Neuronal stem cell (in vitro differentiated cells): ENCODE results near the gene RAB11FIP4.

ENCODE experiments used
- DNase-seq: peaks from one replicate; pipeline ENCODE4 v3.0.0-alpha.2; 2013; ENCODE audit warnings: low spot score
- H2AFZ ChIP-seq: one replicate; pipeline ENCODE4 v1.6.1; 2013; ENCODE audit warnings: mild to moderate bottlenecking, low read length, inconsistent platforms
- H2AK5ac ChIP-seq: 2 replicates; pipeline ENCODE4 v1.6.1; 2013; ENCODE audit warnings: low read depth, mild to moderate bottlenecking, inconsistent platforms, low read length, moderate library complexity, mixed read lengths
- H2BK120ac ChIP-seq: 2 replicates; pipeline ENCODE4 v1.6.1; 2013; ENCODE audit warnings: low read depth, mild to moderate bottlenecking, inconsistent platforms, low read length, moderate library complexity, mixed read lengths
- H2BK12ac ChIP-seq: one replicate; pipeline ENCODE4 v1.6.1; 2013; ENCODE audit warnings: low read length, inconsistent platforms
- H2BK15ac ChIP-seq: 2 replicates; pipeline ENCODE4 v1.6.1; 2013; ENCODE audit warnings: mild to moderate bottlenecking, low read length, inconsistent platforms, mixed read lengths
- H2BK5ac ChIP-seq: one replicate; pipeline ENCODE4 v1.6.1; 2013; ENCODE audit warnings: inconsistent platforms, mild to moderate bottlenecking, low read length, moderate library complexity
- H3K14ac ChIP-seq: one replicate; pipeline ENCODE4 v1.6.1; 2013; ENCODE audit warnings: low read length, inconsistent platforms
- H3K18ac ChIP-seq: 2 replicates; pipeline ENCODE4 v1.6.1; 2013; ENCODE audit warnings: low read length, inconsistent platforms
- H3K23ac ChIP-seq: 2 replicates; pipeline ENCODE4 v1.6.1; 2013; ENCODE audit warnings: low read depth, mild to moderate bottlenecking, mixed read lengths, low read length, inconsistent platforms; ENCODE audit not compliant: poor library complexity
- H3K27ac ChIP-seq: replicated peaks from 3 replicates; pipeline ENCODE4 v1.5.1; 2013; ENCODE audit warnings: low read length, inconsistent platforms
- H3K27me3 ChIP-seq, 3 experiments: 2 replicates each; pipeline ENCODE4 v1.6.1; 2013; ENCODE audit warnings: low read length in 3 of 3, mild to moderate bottlenecking in 2 of 3, inconsistent platforms in 1 of 3, low read depth in 1 of 3, mixed read lengths in 1 of 3, moderate library complexity in 1 of 3; ENCODE audit not compliant: control insufficient read depth in 3 of 3, insufficient read depth in 3 of 3
- H3K36me3 ChIP-seq, 2 donors: replicated peaks in 1 of 2; 2 replicates each; pipeline ENCODE4 v1.6.1; 2013; ENCODE audit warnings: low read length in 2 of 2; ENCODE audit not compliant: control insufficient read depth in 2 of 2, insufficient read depth in 2 of 2
- H3K4ac ChIP-seq: 2 replicates; pipeline ENCODE4 v1.6.1; 2013; ENCODE audit warnings: inconsistent platforms, mild to moderate bottlenecking, low read length, moderate library complexity
- H3K4me1 ChIP-seq, 2 donors: 1 replicate in 1 of 2; 2 replicates in 1 of 2; pipeline ENCODE4 v1.6.1; 2013; ENCODE audit warnings: low read length in 2 of 2, low read depth in 1 of 2; ENCODE audit not compliant: control insufficient read depth in 2 of 2, insufficient read depth in 1 of 2
- H3K4me2 ChIP-seq: one replicate; pipeline ENCODE4 v1.6.1; 2013; ENCODE audit warnings: mild to moderate bottlenecking, low read length, inconsistent platforms; ENCODE audit not compliant: insufficient read depth, poor library complexity, severe bottlenecking
- H3K4me3 ChIP-seq, 2 donors: 2 replicates each; pipeline ENCODE4 v1.5.1; 2013; ENCODE audit warnings: low read length in 2 of 2, mild to moderate bottlenecking in 2 of 2, inconsistent platforms in 1 of 2, moderate library complexity in 1 of 2
- H3K79me1 ChIP-seq: one replicate; pipeline ENCODE4 v1.6.1; 2013; ENCODE audit warnings: low read depth, mild to moderate bottlenecking, inconsistent platforms, low read length, moderate library complexity
- H3K9ac ChIP-seq: one replicate; pipeline ENCODE4 v1.6.1; 2013; ENCODE audit warnings: mild to moderate bottlenecking, low read depth, low read length, inconsistent platforms; ENCODE audit not compliant: poor library complexity
- H3K9me3 ChIP-seq, 2 donors: replicated peaks in 1 of 2; 2 replicates each; pipeline versions ENCODE3 to v1.6.1; 2013; ENCODE audit warnings: low read length in 2 of 2, mild to moderate bottlenecking in 2 of 2, inconsistent platforms in 1 of 2, low read depth in 1 of 2, mixed read lengths in 1 of 2, moderate library complexity in 1 of 2; ENCODE audit not compliant: control insufficient read depth in 2 of 2, insufficient read depth in 1 of 2
- H4K8ac ChIP-seq: one replicate; pipeline ENCODE4 v1.6.1; 2013; ENCODE audit warnings: low read depth, mild to moderate bottlenecking, inconsistent platforms, low read length, moderate library complexity
- H4K91ac ChIP-seq: one replicate; pipeline ENCODE4 v1.6.1; 2013; ENCODE audit warnings: low read length, low read depth, mild to moderate bottlenecking, inconsistent platforms; ENCODE audit not compliant: poor library complexity
- WGBS, 2 donors: extraction: QIAGEN DNeasy Blood & Tissue Kit; methylation state at CpG; one replicate each; pipeline ENCODE4 v1.1.7; 2013; ENCODE audit warnings: missing lambda C conversion rate in 2 of 2, mixed read lengths in 1 of 2; ENCODE audit not compliant: insufficient read length in 2 of 2, insufficient replicate concordance in 1 of 2; ENCODE audit errors: extremely low coverage in 2 of 2; 5-methylcytosine and 5-hydroxymethylcytosine counted together

The RAB11FIP4 gene

DNA sequence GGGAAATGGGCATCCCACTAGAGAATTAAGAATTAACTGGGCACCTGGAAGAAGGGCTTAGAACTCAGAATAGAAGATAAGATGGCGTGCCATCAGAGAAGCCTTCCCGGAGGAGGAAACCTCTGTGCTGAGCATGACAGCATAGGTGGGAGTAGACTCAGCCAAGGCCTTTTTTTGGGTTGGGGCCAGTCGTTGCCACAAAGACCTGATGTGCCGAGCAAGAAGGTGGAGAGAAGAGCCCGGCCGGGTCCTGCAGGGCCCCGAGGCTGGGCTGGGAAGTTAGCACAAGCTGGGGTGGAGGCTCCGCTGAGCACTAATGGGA, 1.1 kb upstream of the RAB11FIP4 start:
- Histone ChIP-seq H3K9me3 (no peaks in the 10 kb centered on the region), H2AFZ (peak overlapping the region; percentile 84), H3K36me3 (no peaks in the 10 kb centered on the region), H3K9ac (no peak overlapping the region), H2AK5ac (no peak overlapping the region), H3K14ac (no peak overlapping the region), H3K18ac (no peak overlapping the region), H3K4ac (no peak overlapping the region), H2BK15ac (no peak overlapping the region), H3K79me1 (no peaks in the 10 kb centered on the region), H2BK120ac (no peak overlapping the region), H3K4me2 (no peak overlapping the region), H2BK12ac (no peak overlapping the region), H3K4me1 (peaks cover 0 to 3% of the 10 kb centered on the region in 2 donors), H3K23ac (no peak overlapping the region), H2BK5ac (no peak overlapping the region), H4K8ac (no peak overlapping the region), H3K27ac (no peak overlapping the region), H3K27me3 (peaks cover 9 to 45% (median 40%) of the 10 kb centered on the region in 3 experiments), H3K4me3 (no peak overlapping the region), H4K91ac (no peak overlapping the region)
- DNase-seq: no peak
- no CpG with 5 or more reads among the region's 8 CpGs for WGBS, 2 donors

- H4K8ac ChIP-seq: no peak overlapping the region
- no peak overlapping the region for H3K4ac ChIP-seq
- no peaks in the 10 kb centered on the region for H3K79me1 ChIP-seq
- H4K91ac ChIP-seq: no peak overlapping the region
- no peak overlapping the region for H3K27ac ChIP-seq
- H3K36me3 ChIP-seq: no peaks in the 10 kb centered on the region
- H3K4me2 ChIP-seq: peak overlapping the region; percentile 85
- no CpG with 5 or more reads among the region's 56 CpGs for WGBS, 2 donors
- H3K14ac ChIP-seq: peak overlapping the region; percentile 21
- H3K4me1 ChIP-seq: peaks cover 0 to 3% of the 10 kb centered on the region in 2 donors
- no peak for DNase-seq
- H3K4me3 ChIP-seq: peak overlapping the region; percentile 36 to 76
- H3K9me3 ChIP-seq: no peaks in the 10 kb centered on the region
- no peak overlapping the region for H2BK12ac ChIP-seq
- peak overlapping the region; percentile 11 for H2BK5ac ChIP-seq
- no peak overlapping the region for H2BK120ac ChIP-seq
- H3K27me3 ChIP-seq: peaks cover 9 to 45% (median 40%) of the 10 kb centered on the region in 3 experiments
- peak overlapping the region; percentile 89 for H3K18ac ChIP-seq
- peak overlapping the region; percentile 45 for H3K9ac ChIP-seq
- H2AFZ ChIP-seq: peak overlapping the region; percentile 84
- H2AK5ac ChIP-seq: peak overlapping the region; percentile 39
- peak overlapping the region; percentile 87 for H2BK15ac ChIP-seq
- peak overlapping the region; percentile 26 for H3K23ac ChIP-seq
These were observed 553 bp upstream of the RAB11FIP4 start for GRCh38 chr17:31390748-31391495.

DNA sequence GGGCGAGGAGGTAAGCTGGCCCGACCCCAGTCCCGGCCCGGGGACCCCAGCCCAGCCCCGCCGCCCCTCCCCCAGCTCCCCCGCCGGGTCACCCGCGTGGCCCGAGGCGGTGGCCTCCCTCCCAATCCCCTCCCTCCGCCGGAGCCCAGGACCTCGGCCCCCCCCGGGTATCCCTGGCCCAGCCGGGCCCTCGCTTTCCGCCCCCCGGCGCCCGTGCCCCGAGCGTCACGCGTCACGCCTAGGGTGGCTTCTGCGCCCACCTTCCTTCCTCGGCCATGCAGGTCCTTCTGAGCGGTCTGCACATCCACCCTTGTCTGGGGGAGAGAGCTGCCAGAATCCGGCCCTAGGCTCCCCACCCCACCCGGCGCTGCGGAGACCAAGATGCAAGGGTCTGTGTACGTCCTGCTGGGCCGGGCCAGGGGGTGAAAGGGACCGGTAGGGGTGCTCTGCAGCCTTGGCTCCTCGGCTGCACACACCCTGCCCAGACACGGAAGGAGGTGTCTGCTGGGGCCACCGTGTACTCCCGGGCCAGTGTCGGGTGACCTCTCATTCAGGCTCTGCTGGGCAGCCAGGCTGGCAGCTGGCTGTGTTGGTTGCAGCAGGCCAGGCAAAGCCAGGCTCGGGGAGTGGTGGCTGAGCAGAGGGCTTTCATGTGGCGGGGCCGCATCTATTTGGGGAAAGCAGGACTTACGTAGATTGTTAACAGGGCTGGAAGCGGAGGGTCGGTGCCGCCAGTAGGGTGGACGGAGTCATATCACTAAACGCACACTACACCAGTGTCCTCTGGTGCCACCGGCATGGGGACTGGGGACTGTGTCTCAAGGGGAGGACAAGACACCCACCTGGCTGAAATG, 754 bp downstream of the RAB11FIP4 start:
- H3K4me3 ChIP-seq: peak overlapping the region; percentile 44 to 79

More for the DNA sequence above, 754 bp downstream of the RAB11FIP4 start:
- Histone ChIP-seq H3K4me2 (peak overlapping the region; percentile 69), H3K79me1 (no peaks in the 10 kb centered on the region), H3K23ac (no peak overlapping the region), H3K4me1 (peaks cover 0 to 3% of the 10 kb centered on the region in 2 donors), H3K36me3 (no peaks in the 10 kb centered on the region), H3K4ac (no peak overlapping the region), H2BK120ac (no peak overlapping the region), H2BK15ac (no peak overlapping the region), H3K9me3 (no peaks in the 10 kb centered on the region), H3K18ac (peak overlapping the region; percentile 40), H3K14ac (peak overlapping the region; percentile 50), H2AK5ac (peak overlapping the region; percentile 25), H2BK12ac (no peak overlapping the region), H2AFZ (peak overlapping the region; percentile 72), H2BK5ac (no peak overlapping the region), H3K27me3 (peaks cover 9 to 50% (median 40%) of the 10 kb centered on the region in 3 experiments), H3K9ac (peak overlapping the region; percentile 75), H4K91ac (no peak overlapping the region), H3K27ac (no peak overlapping the region), H4K8ac (no peak overlapping the region)
- no CpG with 5 or more reads among the region's 52 CpGs for WGBS, 2 donors
- no peak for DNase-seq
